Measurements from ENCODE around the gene PARP15. TPM values are rescaled to one million over a fixed set of nuclear protein-coding genes. Genes with fewer than 3 reads are reported as not detected.

Gene PARP15
- total RNA-seq, 2 experiments from 2014 or later: 0.70 to 3.4 TPM

- Histone ChIP-seq H3K9me3 (ENCODE audit: low read length) (peaks cover 10% of the 10 kb centered on the region), H3K79me2 (ENCODE audit: insufficient read depth, low read depth, low read length) (no peaks in the 10 kb centered on the region), H3K27ac (ENCODE audit: low read depth, low read length, poor library complexity, severe bottlenecking) (no peak overlapping the region), H3K4me3 (ENCODE audit: low read depth, low read length, poor library complexity, severe bottlenecking) (no peak overlapping the region), H3K4me1 (ENCODE audit: insufficient read depth, low read length, poor library complexity, severe bottlenecking) (peaks cover 10% of the 10 kb centered on the region), H4K20me1 (ENCODE audit: insufficient read depth, low read length) (no peaks in the 10 kb centered on the region), H2AFZ (ENCODE audit: low read length) (no peak overlapping the region), H3K36me3 (ENCODE audit: insufficient read depth, low read length) (no peaks in the 10 kb centered on the region), H3K9me2 (ENCODE audit: insufficient read depth, low read length) (no peaks in the 10 kb centered on the region), H3K4me2 (ENCODE audit: low read length) (no peak overlapping the region)
- DNase-seq (ENCODE audit: low spot score): no peak
- CTCF ChIA-PET (ENCODE audit: unreplicated experiment): no interaction called here
- no peak for TF ChIP-seq EZH2phosphoT487 (IDR thresholded peaks at IDR 0.05; ENCODE audit: borderline replicate concordance, low read depth, low read length)
- no peak for TF ChIP-seq CTCF (conservative IDR thresholded peaks at IDR 0.05; ENCODE audit: low read length)
- no TSS peak for BruUV-seq (replicated peaks)
- POLR2A ChIA-PET: no interaction called here
- intact Hi-C loops (cut with micrococcal nuclease; ENCODE audit: unreplicated experiment): no loop called here
Measured at GRCh38 chr3:122587572-122587971, 10.1 kb downstream of the PARP15 start.

- Histone ChIP-seq H3K9me3 (ENCODE audit: low read length) (no peaks in the 10 kb centered on the region), H3K36me3 (ENCODE audit: insufficient read depth, low read length) (no peaks in the 10 kb centered on the region), H3K9me2 (ENCODE audit: insufficient read depth, low read length) (no peaks in the 10 kb centered on the region), H3K4me1 (ENCODE audit: insufficient read depth, low read length, poor library complexity, severe bottlenecking) (peaks cover 10% of the 10 kb centered on the region), H4K20me1 (ENCODE audit: insufficient read depth, low read length) (no peaks in the 10 kb centered on the region), H2AFZ (ENCODE audit: low read length) (peak overlapping the region; percentile 3; the same call in 1 of the 2 replicates), H3K4me3 (ENCODE audit: low read depth, low read length, poor library complexity, severe bottlenecking) (no peak overlapping the region), H3K4me2 (ENCODE audit: low read length) (peak overlapping the region; percentile 30; the same call in 1 of the 2 replicates), H3K79me2 (ENCODE audit: insufficient read depth, low read depth, low read length) (no peaks in the 10 kb centered on the region), H3K27ac (ENCODE audit: low read depth, low read length, poor library complexity, severe bottlenecking) (no peak overlapping the region)
- peak; percentile 27 for DNase-seq (ENCODE audit: low spot score)
- ChIA-PET POLR2A (no interaction called here), CTCF (ENCODE audit: unreplicated experiment) (no interaction called here)
- TF ChIP-seq EZH2phosphoT487 (IDR thresholded peaks at IDR 0.05; ENCODE audit: borderline replicate concordance, low read depth, low read length) (no peak), CTCF (conservative IDR thresholded peaks at IDR 0.05; ENCODE audit: low read length) (no peak)
- BruUV-seq (replicated peaks): no TSS peak
- intact Hi-C loops (cut with micrococcal nuclease; ENCODE audit: unreplicated experiment): no loop called here
Measured at GRCh38 chr3:122589297-122589696, 11.8 kb downstream of the PARP15 start.

- ChIA-PET CTCF (ENCODE audit: unreplicated experiment) (no interaction called here), POLR2A (no interaction called here)
- no peak overlapping the region for H3K4me2 ChIP-seq (ENCODE audit: low read length)
- H3K4me3 ChIP-seq (ENCODE audit: low read depth, low read length, poor library complexity, severe bottlenecking): no peak overlapping the region
- no peaks in the 10 kb centered on the region for H3K9me2 ChIP-seq (ENCODE audit: insufficient read depth, low read length)
- H3K4me1 ChIP-seq (ENCODE audit: insufficient read depth, low read length, poor library complexity, severe bottlenecking): peaks cover 10% of the 10 kb centered on the region
- H4K20me1 ChIP-seq (ENCODE audit: insufficient read depth, low read length): no peaks in the 10 kb centered on the region
- no peak overlapping the region for H2AFZ ChIP-seq (ENCODE audit: low read length)
- TF ChIP-seq EZH2phosphoT487 (IDR thresholded peaks at IDR 0.05; ENCODE audit: borderline replicate concordance, low read depth, low read length): no peak
- H3K36me3 ChIP-seq (ENCODE audit: insufficient read depth, low read length): no peaks in the 10 kb centered on the region
- no peak overlapping the region for H3K27ac ChIP-seq (ENCODE audit: low read depth, low read length, poor library complexity, severe bottlenecking)
- no peak for DNase-seq (ENCODE audit: low spot score)
- no peaks in the 10 kb centered on the region for H3K9me3 ChIP-seq (ENCODE audit: low read length)
- BruUV-seq (replicated peaks): no TSS peak
- intact Hi-C loops (cut with micrococcal nuclease; ENCODE audit: unreplicated experiment): no loop called here
- no peaks in the 10 kb centered on the region for H3K79me2 ChIP-seq (ENCODE audit: insufficient read depth, low read depth, low read length)
Measured at GRCh38 chr3:122590610-122591009, 13.2 kb downstream of the PARP15 start.
